A673 (cell line): Measurements from ENCODE around the gene FSTL4. TPM values are rescaled to one million over a fixed set of nuclear protein-coding genes. Genes with fewer than 3 reads are reported as not detected.

Source experiments
- BruUV-seq: library from RNA; stranded (reverse); fragments of 400-500 nt; replicated peaks from 2 replicates; lab custom pipeline; 2021; lab: Mats Ljungman, UMichigan
- CTCF ChIA-PET: fragments of 300-600 bp; sonication (Branson Sonifier 250); formaldehyde crosslinking; loops from one replicate; lab custom pipeline; 2022; ENCODE audit warnings: antibody characterized with exemption; lab: Charles Lee
- POLR2A ChIA-PET: fragments of 300-600 bp; sonication (Branson Sonifier 250); formaldehyde crosslinking; loops from one replicate; lab custom pipeline; 2022; ENCODE audit warnings: antibody characterized with exemption; ENCODE audit not compliant: low non-redundant PET; lab: Charles Lee
- DNase-seq: peaks from one replicate; pipeline ENCODE4 v3.0.0-alpha.2; 2015; ENCODE audit warnings: low spot score
- H3K27ac ChIP-seq: fragments of 200-600 bp; sonication (generic); 2 replicates; pipeline ENCODE4 v1.5.1; 2016; ENCODE audit warnings: mixed run types, low read depth, mild to moderate bottlenecking, mixed read lengths, antibody characterized with exemption, low read length; ENCODE audit not compliant: poor library complexity, severe bottlenecking
- H3K27me3 ChIP-seq: fragments of 200-600 bp; sonication (generic); replicated peaks from 2 replicates; pipeline ENCODE4 v1.6.1; 2017; ENCODE audit warnings: mixed run types, low read depth, mild to moderate bottlenecking, mixed read lengths, antibody characterized with exemption, low read length; ENCODE audit not compliant: insufficient read depth, poor library complexity
- H3K36me3 ChIP-seq: fragments of 200-600 bp; sonication (generic); 2 replicates; pipeline ENCODE4 v1.6.1; 2016; ENCODE audit warnings: mixed run types, mild to moderate bottlenecking, mixed read lengths, antibody characterized with exemption, low read length; ENCODE audit not compliant: insufficient read depth, poor library complexity, severe bottlenecking
- H3K4me1 ChIP-seq: fragments of 200-600 bp; sonication (generic); 2 replicates; pipeline ENCODE4 v1.6.1; 2017; ENCODE audit warnings: mixed run types, mild to moderate bottlenecking, mixed read lengths, antibody characterized with exemption, low read length; ENCODE audit not compliant: insufficient read depth, poor library complexity, severe bottlenecking
- H3K4me3 ChIP-seq: fragments of 200-600 bp; sonication (generic); 2 replicates; pipeline ENCODE4 v1.5.1; 2016; ENCODE audit warnings: low read depth, mixed run types, mild to moderate bottlenecking, mixed read lengths, low read length; ENCODE audit not compliant: poor library complexity, severe bottlenecking
- H3K9me3 ChIP-seq: fragments of 200-600 bp; sonication (generic); 2 replicates; pipeline ENCODE4 v1.6.1; 2016; ENCODE audit warnings: mixed run types, low read depth, mild to moderate bottlenecking, mixed read lengths, antibody characterized with exemption, low read length; ENCODE audit not compliant: poor library complexity, severe bottlenecking
- EZH2 ChIP-seq: fragments of 200-600 bp; sonication (generic); IDR thresholded peaks from 2 replicates; pipeline ENCODE4 v1.6.1; 2017; ENCODE audit warnings: borderline replicate concordance, low read depth, mild to moderate bottlenecking, mixed read lengths, antibody characterized with exemption, low read length; ENCODE audit not compliant: poor library complexity, severe bottlenecking
- intact Hi-C: fragments of 100-400 bp; cut with micrococcal nuclease; formaldehyde crosslinking; loops from one replicate; pipeline ENCODE4 v1.10.0; 2022; ENCODE audit not compliant: unreplicated experiment
- total RNA-seq: library from RNA; stranded (reverse); gene quantifications from 2 replicates; pipeline ENCODE4 v1.2.3, GENCODE V29; 2021
- TF ChIP-seq, protein P1 (sequence below): fragments of 300-800, 200-600 bp; sonication (generic); conservative IDR thresholded peaks from 2 replicates; pipeline ENCODE4 v1.5.1; 2017; ENCODE audit warnings: low read depth, mild to moderate bottlenecking, antibody characterized with exemption, low read length, moderate library complexity, mixed read lengths

Gene FSTL4
- total RNA-seq, 1 experiment from 2014 or later: 0.86 TPM

DNA sequence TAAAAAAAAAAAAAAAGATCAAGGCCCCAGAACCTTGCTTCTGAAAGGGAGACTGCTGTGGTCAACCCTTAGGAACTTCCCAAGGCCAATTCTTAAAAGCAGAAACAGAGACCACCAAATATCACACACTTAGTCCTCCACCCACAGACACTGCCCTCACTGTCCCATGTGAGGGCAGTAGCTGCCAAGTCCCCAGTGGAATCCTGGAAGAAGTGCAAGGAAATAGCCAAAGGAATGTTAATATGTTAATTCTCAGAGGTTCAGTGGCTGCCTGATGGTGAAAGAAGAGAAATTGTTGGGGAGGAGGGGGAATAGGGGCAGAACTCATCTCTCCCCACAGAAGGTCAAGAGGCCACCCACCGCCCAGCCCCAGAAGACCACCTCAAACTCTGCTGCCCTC, 23.1 kb downstream of the FSTL4 start:
- CTCF ChIA-PET: no interaction called here
- Histone ChIP-seq H3K27ac (no peak overlapping the region), H3K36me3 (no peaks in the 10 kb centered on the region), H3K4me1 (no peaks in the 10 kb centered on the region), H3K9me3 (no peaks in the 10 kb centered on the region), H3K4me3 (no peak overlapping the region), H3K27me3 (no peaks in the 10 kb centered on the region)
- POLR2A ChIA-PET: no interaction called here
- no TSS peak for BruUV-seq
- intact Hi-C loops: no loop called here
- TF ChIP-seq, protein P1, sequence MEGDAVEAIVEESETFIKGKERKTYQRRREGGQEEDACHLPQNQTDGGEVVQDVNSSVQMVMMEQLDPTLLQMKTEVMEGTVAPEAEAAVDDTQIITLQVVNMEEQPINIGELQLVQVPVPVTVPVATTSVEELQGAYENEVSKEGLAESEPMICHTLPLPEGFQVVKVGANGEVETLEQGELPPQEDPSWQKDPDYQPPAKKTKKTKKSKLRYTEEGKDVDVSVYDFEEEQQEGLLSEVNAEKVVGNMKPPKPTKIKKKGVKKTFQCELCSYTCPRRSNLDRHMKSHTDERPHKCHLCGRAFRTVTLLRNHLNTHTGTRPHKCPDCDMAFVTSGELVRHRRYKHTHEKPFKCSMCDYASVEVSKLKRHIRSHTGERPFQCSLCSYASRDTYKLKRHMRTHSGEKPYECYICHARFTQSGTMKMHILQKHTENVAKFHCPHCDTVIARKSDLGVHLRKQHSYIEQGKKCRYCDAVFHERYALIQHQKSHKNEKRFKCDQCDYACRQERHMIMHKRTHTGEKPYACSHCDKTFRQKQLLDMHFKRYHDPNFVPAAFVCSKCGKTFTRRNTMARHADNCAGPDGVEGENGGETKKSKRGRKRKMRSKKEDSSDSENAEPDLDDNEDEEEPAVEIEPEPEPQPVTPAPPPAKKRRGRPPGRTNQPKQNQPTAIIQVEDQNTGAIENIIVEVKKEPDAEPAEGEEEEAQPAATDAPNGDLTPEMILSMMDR: no peak
- no peak for TF ChIP-seq EZH2
- no peak for DNase-seq

DNA sequence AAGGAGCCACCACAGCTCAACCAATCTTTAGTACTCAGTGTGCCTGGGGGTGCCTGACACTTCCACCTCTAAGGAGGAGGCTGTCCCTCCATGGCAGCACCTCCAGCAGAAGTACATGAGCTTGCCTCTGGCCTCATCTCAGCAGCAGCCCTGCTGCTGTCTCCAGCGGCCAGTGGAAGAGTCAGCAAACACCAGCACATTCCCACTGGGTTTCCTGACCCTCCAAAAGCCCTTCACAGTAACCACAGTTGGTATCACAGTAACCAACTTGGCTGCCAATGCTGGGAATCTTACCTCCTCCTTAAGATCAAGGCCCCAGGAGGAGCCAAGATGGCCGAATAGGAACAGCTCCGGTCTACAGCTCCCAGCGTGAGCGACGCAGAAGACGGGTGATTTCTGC, 29.4 kb downstream of the FSTL4 start:
- intact Hi-C loops: no loop called here
- TF ChIP-seq, protein P1: no peak
- no peak for TF ChIP-seq EZH2
- DNase-seq: no peak
- peaks cover 5% of the 10 kb centered on the region for H3K27me3 ChIP-seq
- H3K27ac ChIP-seq: no peak overlapping the region
- H3K36me3 ChIP-seq: no peaks in the 10 kb centered on the region
- POLR2A ChIA-PET: no interaction called here
- H3K4me3 ChIP-seq: no peak overlapping the region
- no peaks in the 10 kb centered on the region for H3K9me3 ChIP-seq
- no peaks in the 10 kb centered on the region for H3K4me1 ChIP-seq
- BruUV-seq: no TSS peak
- CTCF ChIA-PET: no interaction called here

DNA sequence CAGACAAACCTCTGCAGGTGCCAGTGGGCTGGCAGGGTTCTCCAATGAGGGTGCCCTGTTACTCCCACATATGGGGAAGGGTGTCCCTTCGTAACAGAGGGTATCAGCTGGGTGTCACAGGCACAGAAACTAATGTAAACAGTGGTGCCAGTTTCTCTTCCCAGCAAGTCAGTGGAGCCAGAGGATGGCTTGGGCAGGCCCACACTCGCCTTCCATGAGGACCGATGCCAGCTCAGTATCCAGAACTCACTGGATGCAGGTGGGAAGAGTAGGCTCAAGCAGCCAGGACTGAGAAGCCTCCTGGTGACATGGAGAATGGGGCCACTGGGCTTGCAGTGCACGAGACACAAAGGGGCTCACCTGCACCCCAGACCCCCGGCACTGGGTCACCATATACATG, 30.4 kb downstream of the FSTL4 start:
- Histone ChIP-seq H3K27ac (no peak overlapping the region), H3K9me3 (no peaks in the 10 kb centered on the region), H3K4me1 (no peaks in the 10 kb centered on the region), H3K36me3 (no peaks in the 10 kb centered on the region), H3K4me3 (no peak overlapping the region), H3K27me3 (peaks cover 5% of the 10 kb centered on the region)
- intact Hi-C loops: no loop called here
- ChIA-PET POLR2A (no interaction called here), CTCF (no interaction called here)
- TF ChIP-seq, protein P1: no peak
- TF ChIP-seq EZH2: no peak
- BruUV-seq: no TSS peak
- DNase-seq: no peak
